Measurements from ENCODE around the gene CARD11. TPM values are rescaled to one million over a fixed set of nuclear protein-coding genes. Genes with fewer than 3 reads are reported as not detected.

Gene CARD11
- total RNA-seq, 2 experiments from 2014 or later: 98.3 to 103 TPM

DNA sequence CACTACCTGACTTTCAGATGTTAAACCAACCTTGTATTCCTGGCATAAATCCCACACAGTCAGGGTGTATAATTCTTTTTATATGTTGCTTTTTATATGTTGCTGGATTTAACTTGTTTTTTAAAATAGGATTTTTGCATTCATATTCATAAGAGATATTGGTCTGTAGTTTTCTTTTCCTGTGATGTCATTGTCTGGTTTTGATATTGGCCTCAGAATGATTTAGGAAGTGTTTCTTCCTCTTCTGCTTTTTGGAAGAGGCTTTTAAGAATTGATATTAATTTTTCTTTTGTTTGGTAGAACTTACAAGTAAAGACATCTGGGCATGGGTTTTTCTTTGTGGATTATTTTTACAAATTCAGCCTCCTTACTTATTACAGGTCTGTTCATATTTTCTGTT lies 93.1 kb downstream of the CARD11 start:
- H3K27me3 Mint-ChIP-seq: no peaks in the 10 kb centered on the region
- DNase-seq: no peak
- H3K4me3 Mint-ChIP-seq: peak overlapping the region; percentile 1
- CTCF ChIA-PET: no interaction called here
- POLR2A ChIA-PET: no interaction called here
- peaks cover 74% of the 10 kb centered on the region for H3K4me1 Mint-ChIP-seq (ENCODE audit: low read depth)
- TF ChIP-seq, protein P1, sequence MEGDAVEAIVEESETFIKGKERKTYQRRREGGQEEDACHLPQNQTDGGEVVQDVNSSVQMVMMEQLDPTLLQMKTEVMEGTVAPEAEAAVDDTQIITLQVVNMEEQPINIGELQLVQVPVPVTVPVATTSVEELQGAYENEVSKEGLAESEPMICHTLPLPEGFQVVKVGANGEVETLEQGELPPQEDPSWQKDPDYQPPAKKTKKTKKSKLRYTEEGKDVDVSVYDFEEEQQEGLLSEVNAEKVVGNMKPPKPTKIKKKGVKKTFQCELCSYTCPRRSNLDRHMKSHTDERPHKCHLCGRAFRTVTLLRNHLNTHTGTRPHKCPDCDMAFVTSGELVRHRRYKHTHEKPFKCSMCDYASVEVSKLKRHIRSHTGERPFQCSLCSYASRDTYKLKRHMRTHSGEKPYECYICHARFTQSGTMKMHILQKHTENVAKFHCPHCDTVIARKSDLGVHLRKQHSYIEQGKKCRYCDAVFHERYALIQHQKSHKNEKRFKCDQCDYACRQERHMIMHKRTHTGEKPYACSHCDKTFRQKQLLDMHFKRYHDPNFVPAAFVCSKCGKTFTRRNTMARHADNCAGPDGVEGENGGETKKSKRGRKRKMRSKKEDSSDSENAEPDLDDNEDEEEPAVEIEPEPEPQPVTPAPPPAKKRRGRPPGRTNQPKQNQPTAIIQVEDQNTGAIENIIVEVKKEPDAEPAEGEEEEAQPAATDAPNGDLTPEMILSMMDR (IDR thresholded peaks at IDR 0.05): no peak
- H3K27ac Mint-ChIP-seq: peak overlapping the region; percentile 70
- H3K36me3 Mint-ChIP-seq (ENCODE audit: low read depth): peaks cover 91% of the 10 kb centered on the region
- ATAC-seq: no peak
- H3K9me3 Mint-ChIP-seq: peaks cover 20% of the 10 kb centered on the region
- intact Hi-C loops (cut with micrococcal nuclease): no loop called here

GRCh38 chr7:2948749-2949148 lies 94.9 kb downstream of the CARD11 start:
- Mint-ChIP-seq H3K9me3 (peaks cover 20% of the 10 kb centered on the region), H3K4me3 (no peak overlapping the region), H3K36me3 (ENCODE audit: low read depth) (peaks cover 90% of the 10 kb centered on the region), H3K27me3 (no peaks in the 10 kb centered on the region), H3K4me1 (ENCODE audit: low read depth) (peaks cover 58% of the 10 kb centered on the region), H3K27ac (peak overlapping the region; percentile 53)
- intact Hi-C loops (cut with micrococcal nuclease): no loop called here
- DNase-seq: no peak
- TF ChIP-seq, protein P1 (IDR thresholded peaks at IDR 0.05): no peak
- CTCF ChIA-PET: interaction anchor here (1.0 to 1.1 kb wide), 2 partner anchors 12 to 14 kb away, joined by 3 read pairs; no protein-coding TSS in a partner anchor
- POLR2A ChIA-PET: interaction anchor here (1.0 kb wide), 1 partner anchor 22 kb away, joined by 4 read pairs; no protein-coding TSS in a partner anchor
- ATAC-seq: no peak

- Mint-ChIP-seq H3K4me3 (no peak overlapping the region), H3K36me3 (ENCODE audit: low read depth) (peaks cover 81% of the 10 kb centered on the region), H3K4me1 (ENCODE audit: low read depth) (peaks cover 51% of the 10 kb centered on the region), H3K9me3 (peaks cover 20% of the 10 kb centered on the region), H3K27me3 (no peaks in the 10 kb centered on the region), H3K27ac (peak overlapping the region; percentile 25)
- CTCF ChIA-PET: interaction anchor here (0.6 to 1.0 kb wide), 2 partner anchors 9 to 12 kb away, joined by 3 read pairs; no protein-coding TSS in a partner anchor
- TF ChIP-seq, protein P1 (IDR thresholded peaks at IDR 0.05): no peak
- intact Hi-C loops (cut with micrococcal nuclease): no loop called here
- POLR2A ChIA-PET: no interaction called here
- ATAC-seq (no peak), DNase-seq (no peak)
Measured at GRCh38 chr7:2947058-2947780, 96.4 kb downstream of the CARD11 start.

- H3K9me3 Mint-ChIP-seq: peaks cover 8% of the 10 kb centered on the region
- peak overlapping the region; percentile 16 for H3K27ac Mint-ChIP-seq
- ChIA-PET POLR2A (no interaction called here), CTCF (no interaction called here)
- no peak overlapping the region for H3K4me3 Mint-ChIP-seq
- H3K4me1 Mint-ChIP-seq (ENCODE audit: low read depth): peaks cover 32% of the 10 kb centered on the region
- H3K27me3 Mint-ChIP-seq: no peaks in the 10 kb centered on the region
- ATAC-seq: no peak
- DNase-seq: no peak
- H3K36me3 Mint-ChIP-seq (ENCODE audit: low read depth): peaks cover 70% of the 10 kb centered on the region
- intact Hi-C loops (cut with micrococcal nuclease): no loop called here
- TF ChIP-seq, protein P1 (IDR thresholded peaks at IDR 0.05): no peak
Measured at GRCh38 chr7:2945171-2945570, 98.5 kb downstream of the CARD11 start.

- H3K27me3 Mint-ChIP-seq: no peaks in the 10 kb centered on the region
Measured at GRCh38 chr7:2944739-2945138, 98.9 kb downstream of the CARD11 start.

More at GRCh38 chr7:2944739-2945138, 98.9 kb downstream of the CARD11 start:
- no peak for ATAC-seq
- Mint-ChIP-seq H3K4me1 (ENCODE audit: low read depth) (peaks cover 30% of the 10 kb centered on the region), H3K9me3 (peaks cover 6% of the 10 kb centered on the region), H3K4me3 (no peak overlapping the region), H3K27ac (no peak overlapping the region), H3K36me3 (ENCODE audit: low read depth) (peaks cover 68% of the 10 kb centered on the region)
- ChIA-PET POLR2A (no interaction called here), CTCF (no interaction called here)
- DNase-seq: no peak
- intact Hi-C loops (cut with micrococcal nuclease): no loop called here
- TF ChIP-seq, protein P1 (IDR thresholded peaks at IDR 0.05): no peak
